ENCODE measurements around the gene TRAPPC12. TPM values are rescaled to one million over a fixed set of nuclear protein-coding genes. Genes with fewer than 3 reads are reported as not detected.

TRAPPC12 gene
- total and polyA plus RNA-seq, 4 experiments from 2014 or later = 18.0 to 137 (median 94.7) TPM

DNA sequence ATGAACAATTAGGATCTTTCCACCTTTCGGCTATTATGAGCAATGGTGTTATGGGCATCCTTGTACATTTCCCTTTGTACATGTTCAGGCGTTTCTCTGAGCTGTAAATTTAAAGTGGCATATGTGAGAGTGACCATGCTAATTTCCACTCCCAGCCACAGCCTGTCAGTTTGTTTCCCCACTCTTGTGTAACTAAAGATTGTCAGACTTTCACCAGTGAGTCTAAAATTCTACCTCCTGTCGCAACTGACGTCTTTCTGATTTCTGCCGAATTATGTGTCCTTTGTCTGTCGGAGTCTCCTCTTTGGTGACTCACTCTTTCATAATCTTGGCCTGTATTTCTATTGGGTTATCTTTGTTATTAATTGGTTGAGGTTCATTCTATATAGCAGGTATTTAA is 50.7 kb downstream of the TRAPPC12 start:
- CTCF ChIA-PET (ENCODE audit: partially characterized antibody) = interaction anchor here (1.2 to 1.6 kb wide), 3 partner anchors 10 to 222 kb away, joined by 3 to 8 read pairs (median 4); no protein-coding TSS in a partner anchor
- no peaks in the 10 kb centered on the region for H3K27me3 ChIP-seq (ENCODE audit: insufficient read depth, low read length)
- no peak for DNase-seq
- H3K36me3 ChIP-seq (ENCODE audit: insufficient read depth, low read length) = peaks cover 32% of the 10 kb centered on the region
- H3K4me1 ChIP-seq (ENCODE audit: insufficient read depth, low read length) = no peaks in the 10 kb centered on the region
- POLR2A ChIA-PET (ENCODE audit: partially characterized antibody) = no interaction called here
- H3K27ac ChIP-seq (ENCODE audit: low read depth, low read length) = no peak overlapping the region
- Mint-ChIP-seq H3K4me1 (peaks cover 0 to 6% (median 2%) of the 10 kb centered on the region in 4 donors), H3K4me3 (no peak overlapping the region), H3K9me3 (no peaks in the 10 kb centered on the region), H3K27me3 (no peaks in the 10 kb centered on the region), H3K36me3 (peaks cover 55 to 76% of the 10 kb centered on the region in 2 donors), H3K27ac (no peak overlapping the region)
- no peaks in the 10 kb centered on the region for H3K9me3 ChIP-seq (ENCODE audit: control insufficient read depth in 1 of 2, low read length in 2 of 2)
- intact Hi-C loops (cut with micrococcal nuclease) = no loop called here
- H3K4me3 ChIP-seq (ENCODE audit: low read length in 2 of 2) = no peak overlapping the region

DNA sequence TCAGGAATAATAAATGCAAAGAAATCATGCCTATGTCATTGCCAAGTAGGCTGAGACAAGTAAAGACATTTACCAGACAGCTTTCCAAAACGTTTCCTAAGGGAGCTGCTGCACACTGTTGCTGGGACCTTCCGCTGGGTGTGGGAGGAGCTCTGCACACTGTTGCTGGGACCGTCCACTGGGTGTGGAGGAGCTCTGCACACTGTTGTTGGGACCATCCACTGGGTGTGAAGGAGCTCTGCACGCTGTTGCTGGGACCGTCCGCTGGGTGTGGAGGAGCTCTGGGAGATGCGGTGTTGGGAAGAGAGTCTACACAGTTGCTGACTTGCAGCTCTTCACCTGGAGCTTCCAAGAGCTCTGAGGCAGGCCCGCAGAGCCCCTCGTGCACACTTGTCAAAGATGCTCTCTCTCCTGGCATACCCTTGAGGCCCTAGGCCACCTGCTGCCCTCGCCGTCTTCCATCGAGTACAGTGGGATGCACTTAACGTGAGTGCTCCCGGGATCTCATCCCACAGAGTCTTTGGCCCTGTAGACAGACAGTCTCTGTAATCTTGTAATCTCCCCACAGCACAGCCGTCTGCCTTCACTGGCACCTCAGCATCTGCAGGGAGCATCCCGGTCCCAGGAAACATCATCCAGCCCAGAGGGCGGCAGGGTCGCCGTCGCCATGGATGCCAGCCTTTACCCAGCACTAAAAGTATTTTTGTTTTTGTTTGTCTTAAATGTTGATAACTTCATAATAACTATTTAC is 51.4 kb downstream of the TRAPPC12 start:
- Histone ChIP-seq H3K27me3 (ENCODE audit: insufficient read depth, low read length) (no peaks in the 10 kb centered on the region), H3K9me3 (ENCODE audit: control insufficient read depth in 1 of 2, low read length in 2 of 2) (no peaks in the 10 kb centered on the region), H3K4me1 (ENCODE audit: insufficient read depth, low read length) (no peaks in the 10 kb centered on the region), H3K4me3 (ENCODE audit: low read length in 2 of 2) (no peak overlapping the region), H3K36me3 (ENCODE audit: insufficient read depth, low read length) (peaks cover 26% of the 10 kb centered on the region), H3K27ac (ENCODE audit: low read depth, low read length) (no peak overlapping the region)
- Mint-ChIP-seq H3K27me3 (no peaks in the 10 kb centered on the region), H3K27ac (peak overlapping the region in 2 of 7 donors; percentile 32 to 56), H3K36me3 (peaks cover 48 to 73% of the 10 kb centered on the region in 2 donors), H3K4me1 (peaks cover 0 to 6% (median 2%) of the 10 kb centered on the region in 4 donors), H3K4me3 (peak overlapping the region in 1 of 8 donors; percentile 27), H3K9me3 (no peaks in the 10 kb centered on the region)
- ChIA-PET POLR2A (ENCODE audit: partially characterized antibody) (no interaction called here), CTCF (ENCODE audit: partially characterized antibody) (interaction anchor here (1.6 kb wide), 1 partner anchor 11 kb away, joined by 8 read pairs; no protein-coding TSS in a partner anchor)
- no peak for DNase-seq
- intact Hi-C loops (cut with micrococcal nuclease) = no loop called here

DNA sequence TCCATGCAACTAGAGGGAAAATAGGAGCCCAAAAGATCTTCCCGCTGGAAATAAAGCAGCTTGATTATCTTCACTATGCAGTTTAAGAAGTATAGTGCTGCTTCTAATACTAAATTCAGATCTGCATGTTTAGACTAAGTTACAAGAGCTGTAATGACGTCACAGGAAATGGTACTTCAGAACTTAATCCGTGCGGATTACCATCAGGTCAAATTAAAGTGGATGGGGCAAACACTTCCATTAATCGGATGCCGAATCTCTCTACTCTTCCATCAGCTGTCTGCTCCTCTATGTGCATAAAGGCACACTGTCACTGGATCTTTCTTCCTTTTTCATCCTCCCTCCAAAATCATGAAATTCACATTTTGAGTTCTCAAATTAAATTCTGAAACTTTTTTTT is 52.6 kb downstream of the TRAPPC12 start:
- intact Hi-C loops (cut with micrococcal nuclease) = no loop called here
- H3K36me3 ChIP-seq (ENCODE audit: insufficient read depth, low read length) = peaks cover 15% of the 10 kb centered on the region
- CTCF ChIA-PET (ENCODE audit: partially characterized antibody) = interaction anchor here (4.1 kb wide), 1 partner anchor 8 kb away, joined by 35 read pairs; no protein-coding TSS in a partner anchor

DNA sequence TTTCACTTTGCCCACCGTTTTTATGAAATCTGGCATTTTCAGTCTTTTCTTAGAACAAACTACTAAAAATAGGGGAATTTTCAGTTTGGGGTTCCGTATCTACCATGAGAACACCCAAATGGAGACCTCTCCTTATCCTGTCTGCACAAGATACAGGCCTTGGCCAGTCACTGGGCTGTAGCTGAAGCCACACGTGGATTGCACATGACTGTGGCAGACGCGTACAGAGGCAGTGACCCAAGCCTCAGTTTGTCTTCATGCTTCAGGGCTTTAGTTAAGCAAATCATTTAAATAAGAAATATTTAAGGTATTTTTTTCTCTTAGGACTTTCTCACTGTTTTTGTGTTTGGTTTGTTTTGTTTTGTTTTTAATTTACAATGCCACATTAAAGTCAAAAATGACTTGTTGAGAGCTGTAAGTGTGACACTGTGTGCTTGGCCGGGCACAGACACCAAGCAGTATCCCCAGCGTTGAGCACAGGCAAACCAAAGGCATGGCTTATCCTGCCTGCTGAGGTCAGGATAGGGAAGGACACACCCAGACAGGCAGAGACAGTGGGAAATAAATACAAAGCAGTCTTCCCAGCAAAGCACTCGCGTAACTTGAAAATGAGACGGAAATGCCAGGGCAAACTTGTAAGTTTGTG is 53.3 kb downstream of the TRAPPC12 start:
- H3K27ac Mint-ChIP-seq = peak overlapping the region in 3 of 7 donors; percentile 5 to 17 (median 17)
- H3K27me3 ChIP-seq (ENCODE audit: insufficient read depth, low read length) = no peaks in the 10 kb centered on the region
- peaks cover 46 to 59% of the 10 kb centered on the region in 2 donors for H3K36me3 Mint-ChIP-seq
- peaks cover 11% of the 10 kb centered on the region for H3K36me3 ChIP-seq (ENCODE audit: insufficient read depth, low read length)
- no peak for DNase-seq
- CTCF ChIA-PET (ENCODE audit: partially characterized antibody) = interaction anchor here (1.5 to 4.1 kb wide), 2 partner anchors 9 to 219 kb away, joined by 3 to 35 read pairs; no protein-coding TSS in a partner anchor
- intact Hi-C loops (cut with micrococcal nuclease) = no loop called here
- H3K4me3 ChIP-seq (ENCODE audit: low read length in 2 of 2) = no peak overlapping the region
- peaks cover 0 to 6% (median 2%) of the 10 kb centered on the region in 4 donors for H3K4me1 Mint-ChIP-seq
- H3K9me3 Mint-ChIP-seq = no peaks in the 10 kb centered on the region
- POLR2A ChIA-PET (ENCODE audit: partially characterized antibody) = no interaction called here
- H3K9me3 ChIP-seq (ENCODE audit: control insufficient read depth in 1 of 2, low read length in 2 of 2) = no peaks in the 10 kb centered on the region
- H3K27me3 Mint-ChIP-seq = no peaks in the 10 kb centered on the region
- no peaks in the 10 kb centered on the region for H3K4me1 ChIP-seq (ENCODE audit: insufficient read depth, low read length)
- no peak overlapping the region for H3K4me3 Mint-ChIP-seq
- no peak overlapping the region for H3K27ac ChIP-seq (ENCODE audit: low read depth, low read length)

More for the DNA sequence above, 52.6 kb downstream of the TRAPPC12 start:
- H3K4me1 Mint-ChIP-seq = peaks cover 0 to 6% (median 2%) of the 10 kb centered on the region in 4 donors
- Histone ChIP-seq H3K4me1 (ENCODE audit: insufficient read depth, low read length) (no peaks in the 10 kb centered on the region), H3K4me3 (ENCODE audit: low read length in 2 of 2) (no peak overlapping the region), H3K9me3 (ENCODE audit: control insufficient read depth in 1 of 2, low read length in 2 of 2) (no peaks in the 10 kb centered on the region), H3K27ac (ENCODE audit: low read depth, low read length) (no peak overlapping the region), H3K27me3 (ENCODE audit: insufficient read depth, low read length) (no peaks in the 10 kb centered on the region)
- no peak for DNase-seq
- no peaks in the 10 kb centered on the region for H3K27me3 Mint-ChIP-seq
- peak overlapping the region in 1 of 7 donors; percentile 9 for H3K27ac Mint-ChIP-seq
- H3K4me3 Mint-ChIP-seq = no peak overlapping the region
- POLR2A ChIA-PET (ENCODE audit: partially characterized antibody) = no interaction called here
- H3K36me3 Mint-ChIP-seq = peaks cover 46 to 65% of the 10 kb centered on the region in 2 donors
- H3K9me3 Mint-ChIP-seq = no peaks in the 10 kb centered on the region

DNA sequence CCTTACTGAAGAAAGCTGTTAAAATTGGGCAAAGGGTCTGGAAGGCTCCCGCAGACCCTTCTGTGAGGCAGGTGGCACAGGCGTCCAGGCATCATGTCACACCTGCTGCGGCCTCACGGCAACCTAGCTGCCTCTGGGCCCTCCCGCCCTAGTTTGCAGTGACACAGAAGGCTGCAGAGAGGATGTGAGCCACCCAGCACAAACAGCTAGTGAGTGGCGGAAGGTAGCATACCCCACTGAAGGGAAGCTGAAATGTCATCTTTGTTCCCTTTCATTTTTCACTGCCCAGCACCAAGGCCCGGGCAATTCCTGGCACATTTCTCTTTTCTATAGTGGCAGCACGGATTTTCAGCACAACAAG is 53.8 kb downstream of the TRAPPC12 start:
- POLR2A ChIA-PET (ENCODE audit: partially characterized antibody) = no interaction called here

DNA sequence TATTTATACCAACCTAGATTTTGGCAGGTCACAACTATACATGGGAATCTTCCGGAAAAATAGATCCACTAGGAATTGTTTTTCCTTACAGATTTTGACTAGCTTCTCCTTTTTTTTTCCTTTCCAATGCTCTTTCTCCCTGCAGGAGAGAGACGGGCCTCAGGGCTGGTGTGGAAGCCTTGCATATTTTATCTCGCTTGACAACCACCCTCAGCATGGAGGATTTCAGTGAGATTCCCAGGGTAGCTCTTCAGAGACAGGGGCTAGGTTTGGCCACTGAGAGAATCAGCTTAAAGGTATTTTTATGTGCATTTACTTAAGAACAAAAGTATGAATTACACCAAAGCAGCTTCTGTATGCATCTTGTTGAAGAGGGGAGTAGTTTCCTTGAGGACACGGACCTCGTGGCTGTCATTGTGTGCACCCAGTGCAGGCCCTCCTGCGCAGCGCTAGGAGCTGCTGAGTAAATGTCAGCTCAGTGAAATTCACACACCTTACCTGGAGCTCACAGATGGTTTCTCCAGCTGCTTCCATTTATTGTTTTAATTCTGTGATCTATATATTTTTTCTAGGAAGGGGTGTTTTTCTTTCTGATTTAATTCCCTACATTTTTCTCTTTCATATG is 54.4 kb downstream of the TRAPPC12 start:
- Histone ChIP-seq H3K36me3 (ENCODE audit: insufficient read depth, low read length) (peaks cover 11% of the 10 kb centered on the region), H3K27ac (ENCODE audit: low read depth, low read length) (no peak overlapping the region), H3K4me1 (ENCODE audit: insufficient read depth, low read length) (no peaks in the 10 kb centered on the region), H3K9me3 (ENCODE audit: control insufficient read depth in 1 of 2, low read length in 2 of 2) (no peaks in the 10 kb centered on the region), H3K4me3 (ENCODE audit: low read length in 2 of 2) (no peak overlapping the region), H3K27me3 (ENCODE audit: insufficient read depth, low read length) (no peaks in the 10 kb centered on the region)
- ChIA-PET CTCF (ENCODE audit: partially characterized antibody) (interaction anchor here (0.6 to 4.1 kb wide), 3 partner anchors 10 to 218 kb away, joined by 3 to 35 read pairs (median 3); no protein-coding TSS in a partner anchor), POLR2A (ENCODE audit: partially characterized antibody) (no interaction called here)
- Mint-ChIP-seq H3K36me3 (peaks cover 38 to 51% of the 10 kb centered on the region in 2 donors), H3K27ac (peak overlapping the region in 1 of 7 donors; percentile 27), H3K4me3 (no peak overlapping the region), H3K4me1 (peaks cover 0 to 4% (median 1%) of the 10 kb centered on the region in 4 donors), H3K27me3 (no peaks in the 10 kb centered on the region), H3K9me3 (no peaks in the 10 kb centered on the region)
- intact Hi-C loops (cut with micrococcal nuclease) = no loop called here
- no peak for DNase-seq

More for the DNA sequence above, 53.8 kb downstream of the TRAPPC12 start:
- Histone ChIP-seq H3K4me1 (ENCODE audit: insufficient read depth, low read length) (no peaks in the 10 kb centered on the region), H3K36me3 (ENCODE audit: insufficient read depth, low read length) (peaks cover 11% of the 10 kb centered on the region), H3K4me3 (ENCODE audit: low read length in 2 of 2) (no peak overlapping the region), H3K27ac (ENCODE audit: low read depth, low read length) (no peak overlapping the region), H3K9me3 (ENCODE audit: control insufficient read depth in 1 of 2, low read length in 2 of 2) (no peaks in the 10 kb centered on the region), H3K27me3 (ENCODE audit: insufficient read depth, low read length) (no peaks in the 10 kb centered on the region)
- no peak for DNase-seq
- H3K4me3 Mint-ChIP-seq = no peak overlapping the region
- no peaks in the 10 kb centered on the region for H3K9me3 Mint-ChIP-seq
- H3K27ac Mint-ChIP-seq = peak overlapping the region in 1 of 7 donors; percentile 5
- H3K4me1 Mint-ChIP-seq = peaks cover 0 to 6% (median 1%) of the 10 kb centered on the region in 4 donors
- intact Hi-C loops (cut with micrococcal nuclease) = no loop called here
- peaks cover 42 to 54% of the 10 kb centered on the region in 2 donors for H3K36me3 Mint-ChIP-seq
- H3K27me3 Mint-ChIP-seq = no peaks in the 10 kb centered on the region
- CTCF ChIA-PET (ENCODE audit: partially characterized antibody) = interaction anchor here (0.6 to 4.1 kb wide), 3 partner anchors 10 to 219 kb away, joined by 3 to 35 read pairs (median 3); no protein-coding TSS in a partner anchor

DNA sequence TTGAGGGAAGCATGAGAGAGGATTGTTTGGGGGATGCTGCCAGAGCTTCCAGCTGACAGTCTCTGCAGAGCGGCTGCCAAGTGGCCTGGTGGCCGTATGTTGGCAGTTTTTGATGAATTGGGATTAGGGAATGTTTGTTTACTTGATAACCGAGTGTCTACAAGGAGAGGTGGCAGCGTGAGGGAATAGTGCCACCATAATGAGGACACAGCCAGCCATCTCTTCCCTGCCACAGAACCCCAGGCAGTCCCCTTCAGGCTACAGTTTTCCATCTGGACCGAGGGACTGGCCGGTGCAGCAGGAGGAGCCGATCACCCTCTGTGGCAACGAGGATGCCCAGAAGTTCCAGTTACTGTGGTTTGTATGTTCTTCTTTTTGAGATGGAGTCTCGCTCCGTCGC is 55.2 kb downstream of the TRAPPC12 start:
- Mint-ChIP-seq H3K27ac (peak overlapping the region in 1 of 7 donors; percentile 86), H3K4me3 (no peak overlapping the region), H3K9me3 (no peaks in the 10 kb centered on the region), H3K36me3 (peaks cover 31 to 43% of the 10 kb centered on the region in 2 donors), H3K27me3 (no peaks in the 10 kb centered on the region), H3K4me1 (peaks cover 1 to 7% (median 5%) of the 10 kb centered on the region in 4 donors)
- ChIA-PET CTCF (ENCODE audit: partially characterized antibody) (interaction anchor here (4.1 kb wide), 1 partner anchor 11 kb away, joined by 35 read pairs; no protein-coding TSS in a partner anchor), POLR2A (ENCODE audit: partially characterized antibody) (no interaction called here)
- H3K9me3 ChIP-seq (ENCODE audit: control insufficient read depth in 1 of 2, low read length in 2 of 2) = no peaks in the 10 kb centered on the region
- intact Hi-C loops (cut with micrococcal nuclease) = no loop called here
- H3K27me3 ChIP-seq (ENCODE audit: insufficient read depth, low read length) = no peaks in the 10 kb centered on the region
- peaks cover 11% of the 10 kb centered on the region for H3K36me3 ChIP-seq (ENCODE audit: insufficient read depth, low read length)
- DNase-seq = no peak
- H3K27ac ChIP-seq (ENCODE audit: low read depth, low read length) = no peak overlapping the region
- H3K4me1 ChIP-seq (ENCODE audit: insufficient read depth, low read length) = no peaks in the 10 kb centered on the region
- H3K4me3 ChIP-seq (ENCODE audit: low read length in 2 of 2) = no peak overlapping the region
